Cerebellar cortex (tissue), 1 donor: ENCODE measurements around the gene PACRG.

ENCODE experiments used
- DNase-seq: peaks from one replicate; pipeline ENCODE4 v3.0.0-alpha.2; 2015; ENCODE audit warnings: low spot score

The PACRG gene

DNA sequence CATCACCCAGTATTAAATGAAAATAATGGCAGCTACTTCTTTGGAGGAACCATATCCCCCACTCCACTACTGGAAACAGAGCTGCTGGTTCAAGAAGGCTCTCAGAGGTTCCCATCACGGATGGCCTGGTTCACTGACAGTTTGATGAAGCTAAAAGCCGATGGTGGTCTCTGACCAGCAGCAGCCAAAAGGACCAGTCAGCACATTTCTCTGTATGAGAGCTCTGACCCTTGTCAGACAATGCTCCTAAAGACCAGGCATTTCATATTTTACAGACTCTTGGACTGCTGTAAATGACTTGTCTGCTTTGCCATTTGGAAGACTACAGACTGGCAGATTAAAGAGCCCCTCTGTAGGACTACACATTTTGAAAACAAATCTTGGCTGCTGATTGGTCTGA, 16.8 kb upstream of the PACRG start:
- DNase-seq = no peak

- DNase-seq = no peak
Measured at GRCh38 chr6:162711376-162711775, 16.4 kb upstream of the PACRG start.

DNA sequence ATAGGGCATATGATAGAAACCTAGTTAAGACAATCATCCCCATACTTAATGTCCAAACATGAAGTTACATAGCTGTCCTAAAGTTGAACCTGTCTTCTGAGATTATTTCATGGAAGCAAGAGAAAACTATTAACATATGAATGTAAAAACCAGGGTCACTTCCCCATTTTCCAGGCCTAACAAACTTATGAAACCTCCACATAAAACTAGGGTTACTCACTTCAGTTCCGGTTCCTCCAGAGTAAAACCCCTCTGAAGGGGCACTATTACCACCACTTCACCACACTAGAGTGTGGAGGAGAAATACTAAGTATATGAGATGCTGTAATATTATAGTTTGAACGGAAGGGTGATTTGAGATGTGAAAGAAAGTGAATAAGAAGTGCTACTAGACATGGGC, 15.1 kb upstream of the PACRG start:
- no peak for DNase-seq

DNA sequence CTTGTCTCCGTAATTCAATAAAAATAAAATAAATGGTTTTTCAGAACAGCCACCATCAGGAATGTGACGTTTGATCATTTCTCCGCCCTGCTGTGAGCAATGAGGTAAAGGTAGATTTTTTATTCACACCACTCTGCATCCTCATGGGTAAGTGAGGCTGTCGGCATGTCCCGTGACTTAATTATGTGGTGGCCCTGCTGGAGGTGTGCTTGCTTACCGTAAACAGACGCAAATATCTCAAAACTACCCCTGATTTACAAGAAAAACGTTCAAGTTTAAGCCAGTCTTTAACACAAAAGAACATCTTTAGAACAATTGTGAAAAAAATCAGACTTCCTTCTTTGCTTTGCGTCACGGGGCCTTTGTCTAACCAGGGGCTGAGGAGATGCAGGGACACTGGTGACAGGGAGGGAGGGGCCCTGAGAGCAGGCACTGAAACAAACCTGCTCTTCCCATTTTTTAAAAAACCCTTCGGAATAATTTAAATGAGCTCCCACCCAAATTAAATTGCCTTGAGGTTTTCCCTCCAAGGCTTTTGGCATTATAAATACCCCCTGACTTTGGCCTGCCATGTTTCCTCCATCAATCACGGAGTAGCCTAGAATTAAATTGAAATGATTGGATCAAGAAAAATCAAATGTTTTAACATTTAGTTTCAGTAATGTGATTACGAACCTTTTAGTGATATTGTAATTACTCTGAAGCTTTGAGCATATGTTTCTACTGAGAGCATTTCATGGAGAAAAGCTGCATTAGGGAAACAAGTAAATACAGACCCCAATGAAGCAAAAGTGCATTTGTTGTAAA, 13.6 kb upstream of the PACRG start:
- DNase-seq = no peak

- no peak for DNase-seq
Measured at GRCh38 chr6:162715601-162716000, 12.2 kb upstream of the PACRG start.

DNA sequence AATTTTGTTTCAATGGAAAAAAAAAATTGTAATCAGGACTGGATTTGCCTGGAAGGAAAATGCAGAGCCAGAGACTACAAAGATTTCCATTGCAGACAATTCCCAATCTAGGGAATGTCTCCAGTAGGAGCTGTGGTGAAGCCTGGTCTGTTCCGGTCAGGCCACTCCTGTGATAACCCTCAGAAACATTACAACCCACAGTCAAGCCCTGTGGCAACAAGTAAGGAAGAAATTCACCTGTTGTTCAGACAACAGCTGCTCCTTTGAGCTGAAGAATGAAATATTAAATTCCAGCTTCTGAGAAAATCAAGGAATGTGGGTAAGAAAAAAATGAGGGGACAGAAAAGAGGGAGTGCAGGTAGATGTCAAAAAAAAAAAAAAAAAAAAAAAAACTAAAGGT, 8.2 kb upstream of the PACRG start:
- no peak for DNase-seq

GRCh38 chr6:162721404-162721687, 6.4 kb upstream of the PACRG start:
- no peak for DNase-seq

- no peak for DNase-seq
Measured at GRCh38 chr6:162722226-162722625, 5.5 kb upstream of the PACRG start.

DNA sequence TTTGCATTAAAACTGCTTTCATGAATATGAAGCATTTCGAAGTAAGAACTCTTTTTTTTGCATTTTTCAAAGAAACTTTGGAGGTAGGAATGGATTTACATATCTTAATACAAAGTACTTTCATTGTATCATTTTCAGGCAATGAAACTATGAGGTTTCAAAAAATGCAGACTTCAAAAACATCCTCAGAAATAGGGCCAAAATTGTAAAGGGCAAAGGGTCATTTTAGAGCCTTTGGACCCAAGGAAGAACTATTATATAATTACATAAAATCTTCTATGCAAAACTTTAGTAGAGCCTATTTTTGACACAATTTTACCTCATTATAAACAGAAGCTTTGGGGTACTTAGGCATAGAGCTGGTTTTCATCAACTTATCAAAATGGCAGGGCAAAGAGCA, 5.1 kb upstream of the PACRG start:
- DNase-seq = no peak

GRCh38 chr6:162726947-162727321, 840 bp upstream of the PACRG start:
- peak; percentile 39 for DNase-seq

DNA sequence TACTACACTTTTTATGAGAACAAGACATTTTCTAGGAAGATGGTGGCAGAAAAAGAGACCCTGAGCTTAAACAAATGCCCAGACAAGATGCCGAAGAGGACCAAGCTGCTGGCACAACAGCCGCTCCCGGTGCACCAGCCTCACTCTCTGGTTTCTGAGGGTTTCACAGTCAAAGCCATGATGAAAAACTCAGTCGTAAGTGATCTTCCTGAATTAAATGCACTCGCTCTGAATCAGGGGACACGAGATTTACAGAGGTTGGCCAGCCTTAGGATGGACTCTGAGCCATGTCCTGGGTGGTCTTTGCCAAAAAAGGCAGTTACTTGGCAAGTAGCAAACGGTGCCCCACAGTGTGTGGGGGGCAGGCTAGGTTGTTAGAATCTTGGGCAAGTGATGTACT, 423 bp downstream of the PACRG start:
- no peak for DNase-seq

GRCh38 chr6:162728706-162729105, 932 bp downstream of the PACRG start:
- DNase-seq = no peak

DNA sequence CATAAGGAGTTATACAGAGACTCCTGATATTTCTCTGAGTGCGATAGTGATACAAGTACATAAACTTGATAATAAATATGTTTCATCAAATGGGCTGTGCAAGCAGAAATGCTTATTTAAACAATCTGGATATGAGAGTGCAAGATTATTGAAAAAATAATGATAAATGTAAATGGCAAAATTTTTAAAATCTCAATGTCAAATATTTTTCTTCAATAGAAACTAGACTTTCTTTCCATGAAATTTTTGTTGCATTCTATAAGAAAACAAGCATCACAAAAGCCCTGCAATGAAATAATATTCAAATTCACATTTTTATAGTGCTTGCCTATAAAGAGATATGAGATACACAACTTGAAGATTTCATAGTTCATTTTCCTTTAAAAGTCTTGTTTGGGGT, 2.7 kb downstream of the PACRG start:
- no peak for DNase-seq

DNA sequence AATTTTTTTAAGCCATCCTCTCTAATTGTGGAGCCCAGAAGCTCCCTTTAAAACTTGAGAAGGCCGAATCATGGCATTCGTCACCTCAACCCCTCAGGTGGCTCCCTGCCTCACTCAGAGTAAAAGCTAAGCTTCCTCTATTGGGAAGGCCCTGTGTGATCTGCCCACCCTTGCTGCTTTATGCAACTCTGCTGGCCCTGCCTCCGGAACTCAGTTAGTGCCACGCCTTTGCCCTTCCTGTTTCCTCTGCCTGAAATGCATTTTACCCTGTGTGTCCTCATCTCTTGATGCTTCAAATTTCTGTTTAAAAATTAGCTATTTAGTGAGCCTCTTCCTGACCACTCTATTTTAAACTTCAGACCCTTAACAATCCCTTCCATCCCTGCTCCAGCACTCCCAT, 5.7 kb downstream of the PACRG start:
- no peak for DNase-seq

DNA sequence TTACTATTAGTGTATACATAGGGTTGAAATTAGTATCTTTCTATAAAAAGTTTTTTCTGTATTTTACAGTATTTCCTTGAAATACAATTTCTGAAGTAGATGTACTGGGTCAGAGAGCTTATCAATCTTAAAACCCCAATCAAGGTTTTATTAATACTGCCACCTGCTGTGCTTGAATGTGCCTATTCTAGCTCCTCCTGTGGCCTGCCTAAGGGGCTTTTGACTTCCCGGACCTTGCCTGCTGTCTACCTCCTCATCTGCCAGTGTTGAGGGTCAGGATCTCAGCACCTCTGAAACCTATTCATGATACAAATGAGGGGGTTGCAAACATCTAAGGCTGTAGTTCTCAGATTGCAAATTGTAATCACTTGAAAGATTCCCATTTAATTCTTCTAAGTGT, 9.2 kb downstream of the PACRG start:
- no peak for DNase-seq

DNA sequence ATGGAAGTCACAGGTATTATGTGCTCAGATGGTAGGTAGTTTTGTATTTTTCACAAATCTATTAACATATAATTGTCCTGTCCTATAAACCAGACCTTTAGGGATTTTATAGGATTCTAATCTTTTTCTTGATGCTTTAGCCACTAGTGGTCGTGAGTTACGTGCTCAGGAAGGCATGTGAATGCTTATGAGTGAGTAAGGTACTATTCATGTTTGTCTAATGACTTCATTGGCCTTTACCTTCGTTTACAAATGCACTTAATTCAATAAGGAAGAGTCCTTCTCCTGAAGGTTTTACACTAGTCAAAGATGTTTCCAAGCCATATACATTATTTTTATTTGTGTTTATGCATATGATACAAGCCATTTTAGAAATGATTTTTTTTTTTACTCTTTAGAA, 23.0 kb downstream of the PACRG start:
- no peak for DNase-seq

- no peak for DNase-seq
Measured at GRCh38 chr6:162751211-162751859, 23.6 kb downstream of the PACRG start.

GRCh38 chr6:162753775-162754174, 26.0 kb downstream of the PACRG start:
- no peak for DNase-seq

- DNase-seq = no peak
Measured at GRCh38 chr6:162770136-162770535, 42.4 kb downstream of the PACRG start.

DNA sequence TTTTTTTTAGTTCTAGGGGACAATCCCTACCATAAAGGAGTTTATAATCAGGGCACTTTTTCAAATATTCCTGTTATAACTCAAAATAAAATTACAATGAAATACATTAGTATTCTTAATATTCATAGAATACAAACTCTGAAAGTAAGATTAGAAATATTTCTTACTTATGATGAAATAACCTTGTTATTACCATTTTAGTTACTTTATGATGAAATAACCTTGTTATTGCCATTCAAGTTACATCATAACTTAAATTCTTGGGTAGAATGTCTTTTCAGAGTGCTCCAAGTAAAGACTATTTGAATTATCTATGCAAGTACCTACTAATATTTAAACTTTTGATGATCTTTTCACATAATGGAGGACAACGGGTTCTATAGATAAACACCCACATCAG, 43.2 kb downstream of the PACRG start:
- DNase-seq = no peak

DNA sequence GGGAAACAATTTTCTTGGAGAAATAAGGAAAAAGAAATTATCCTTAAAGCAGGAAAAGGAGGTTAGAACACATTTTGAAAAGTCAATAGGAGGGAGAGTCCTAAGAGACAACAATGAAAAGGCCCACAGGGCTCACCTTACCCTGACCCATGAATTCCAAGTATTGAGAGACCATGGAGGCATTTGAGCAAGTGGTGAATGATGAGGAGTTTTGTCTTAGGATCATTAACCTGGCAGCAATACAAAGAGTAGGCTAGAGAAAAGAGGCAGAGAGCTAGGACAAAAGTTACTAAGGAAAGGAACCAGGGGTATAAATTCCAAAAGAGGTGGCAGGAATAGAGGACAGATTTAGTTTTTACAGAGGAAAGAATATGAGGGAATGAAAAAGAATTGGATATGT, 44.7 kb downstream of the PACRG start:
- DNase-seq = no peak

- no peak for DNase-seq
Measured at GRCh38 chr6:162773996-162774395, 46.2 kb downstream of the PACRG start.

DNA sequence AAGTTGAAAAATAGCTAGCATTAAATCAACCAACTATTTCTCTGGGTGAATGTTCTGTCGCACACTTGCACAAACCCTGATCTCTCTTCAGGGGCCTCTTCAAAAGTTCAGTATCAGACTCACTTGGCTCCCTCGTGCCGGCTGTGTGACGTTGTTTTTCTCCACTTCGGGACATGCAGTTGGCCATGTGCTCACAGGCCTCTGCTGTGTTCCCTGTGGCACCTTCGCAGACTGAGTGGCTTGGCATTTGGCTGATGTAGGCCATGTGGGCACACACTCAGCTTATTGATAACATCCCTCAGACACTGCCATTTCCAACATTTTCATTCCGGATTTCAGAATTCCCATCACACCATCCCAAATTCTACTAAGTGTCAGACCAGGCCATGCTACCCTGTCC, 49.3 kb downstream of the PACRG start:
- DNase-seq = no peak

- no peak for DNase-seq
Measured at GRCh38 chr6:162778603-162779002, 50.8 kb downstream of the PACRG start.
